GM19324 (cell line): ENCODE results near the gene RPS23.

Experiments
- ATAC-seq: cut with Tn5 transposase; IDR thresholded peaks from one replicate; pipeline ENCODE4 v1.9.1; 2021; ENCODE audit warnings: mild to moderate bottlenecking, moderate library complexity; ENCODE audit not compliant: unreplicated experiment, low FRiP score

RPS23 gene

DNA sequence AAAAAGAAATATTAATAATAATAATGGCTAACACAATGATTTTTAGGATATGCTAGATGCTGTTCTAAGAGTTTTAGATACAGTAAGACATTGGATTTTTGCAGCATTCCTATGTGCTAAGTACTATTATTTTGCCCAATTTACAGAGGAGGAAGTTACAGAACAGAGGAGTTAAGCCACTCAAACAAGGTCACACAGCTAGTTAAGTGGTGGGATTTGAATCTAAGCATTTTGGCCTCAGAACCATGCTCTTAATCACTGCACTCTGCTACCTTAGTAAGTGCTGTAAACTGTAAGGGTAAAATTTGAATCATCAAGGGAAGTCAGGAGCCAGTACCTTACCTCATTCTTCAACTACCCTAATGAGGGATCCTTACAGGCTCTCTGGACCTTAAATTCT is 25.4 kb downstream of the RPS23 start:
- no peak for ATAC-seq

- ATAC-seq: no peak
Observed at GRCh38 chr5:82246960-82247574, 31.1 kb downstream of the RPS23 start.

- ATAC-seq: no peak
Observed at GRCh38 chr5:82244854-82245635, 33.1 kb downstream of the RPS23 start.

GRCh38 chr5:82244151-82244550 is 34.0 kb downstream of the RPS23 start:
- no peak for ATAC-seq

GRCh38 chr5:82234885-82235284 is 43.3 kb downstream of the RPS23 start:
- no peak for ATAC-seq

GRCh38 chr5:82225525-82226172 is 52.5 kb downstream of the RPS23 start:
- peak; percentile 73 for ATAC-seq
